B cell (primary cell): ENCODE data around the gene STMP1.

Source experiments
- CTCF ChIP-seq: fragments of 200-600 bp; IDR thresholded peaks from one replicate; pipeline ENCODE4 v1.8.0; 2022; ENCODE audit warnings: antibody characterized with exemption, mild to moderate bottlenecking
- EZH2 ChIP-seq: IDR thresholded peaks from 2 replicates; pipeline ENCODE4 v1.6.1; 2012; ENCODE audit warnings: borderline replicate concordance, low read depth, mild to moderate bottlenecking, moderate library complexity, low read length; ENCODE audit not compliant: insufficient read depth, poor library complexity, severe bottlenecking

- TF ChIP-seq CTCF (no peak), EZH2 (no peak)
These were observed 3.8 kb downstream of the STMP1 start for GRCh38 chr7:135666156-135666555.
